HepG2 (cell line): ENCODE measurements around the gene TMEM253. TPM values are rescaled to one million over a fixed set of nuclear protein-coding genes. Genes with fewer than 3 reads are reported as not detected.

Experiments used
- ARID5B ChIP-seq: IDR thresholded peaks from 2 replicates; pipeline ENCODE4 v1.4.0; 2020; ENCODE audit warnings: mild to moderate bottlenecking, missing genetic modification reagents
- HDAC2 ChIP-seq: sonication (generic); formaldehyde crosslinking; IDR thresholded peaks from 2 replicates; pipeline ENCODE4 v1.4.0; 2020; ENCODE audit warnings: missing genetic modification reagents
- NCOA2 ChIP-seq: sonication (generic); formaldehyde crosslinking; IDR thresholded peaks from 2 replicates; pipeline ENCODE4 v1.8.0; 2022; ENCODE audit warnings: inconsistent platforms
- NR2F1 ChIP-seq, 2 experiments: fragments of 450-650 bp in 1 of 2; formaldehyde crosslinking in 1 of 2; IDR thresholded peaks; 2 replicates each; pipeline versions ENCODE4 v1.5.0 to v1.6.1; 2016 to 2020; ENCODE audit warnings: mild to moderate bottlenecking in 1 of 2, missing compliant biosample characterization in 1 of 2, missing genetic modification reagents in 1 of 2, moderate library complexity in 1 of 2
- PLSCR1 ChIP-seq: sonication (generic); formaldehyde crosslinking; IDR thresholded peaks from 2 replicates; pipeline ENCODE4 v1.5.0; 2020; ENCODE audit warnings: missing genetic modification reagents, mild to moderate bottlenecking, borderline replicate concordance
- SP5 ChIP-seq: IDR thresholded peaks from 2 replicates; pipeline ENCODE4 v1.6.1; 2016; ENCODE audit warnings: low read depth, borderline replicate concordance
- SRSF9 ChIP-seq: fragments of 200-400 bp; formaldehyde crosslinking; IDR thresholded peaks from 2 replicates; pipeline ENCODE4 v1.6.1; 2018; ENCODE audit warnings: borderline replicate concordance, mild to moderate bottlenecking, low read depth, low read length; ENCODE audit not compliant: insufficient read depth, poor library complexity, severe bottlenecking
- ZNF138 ChIP-seq: sonication (generic); formaldehyde crosslinking; IDR thresholded peaks from 2 replicates; pipeline ENCODE4 v1.5.0; 2020; ENCODE audit warnings: mild to moderate bottlenecking, low read depth, missing genetic modification reagents
- ZNF142 ChIP-seq: sonication (generic); formaldehyde crosslinking; IDR thresholded peaks from 2 replicates; pipeline ENCODE4 v1.4.0; 2020; ENCODE audit warnings: missing genetic modification reagents
- polyA plus RNA-seq, 8 experiments: library from polyadenylated mRNA; depleted of rRNA in 3 of 8; stranded (reverse) in 7 of 8; unstranded in 1 of 8; fragments of >200 nt; fragmentation: Illumina TruSeq in 4 of 8; extraction: Trizol in 4 of 8; gene quantifications; 2 replicates each; pipeline versions ENCODE4 v1.2.1 to v1.2.3, GENCODE V29; 2011 to 2016; ENCODE audit warnings: low read depth in 4 of 8, missing spikeins in 1 of 8, mixed read lengths in 1 of 8; ENCODE audit not compliant: insufficient read depth in 1 of 8
- total RNA-seq, 5 experiments: library from RNA; depleted of rRNA; stranded (reverse); fragments of >200 nt; fragmentation: Illumina TruSeq; extraction: Trizol; gene quantifications; 2 replicates each; pipeline ENCODE4 v1.2.3, GENCODE V29; 2016; ENCODE audit warnings: low read depth in 1 of 5
- TF ChIP-seq, protein P1 (sequence below): IDR thresholded peaks from 2 replicates; pipeline ENCODE4 v1.6.1; 2016; ENCODE audit warnings: low read depth, borderline replicate concordance
- TF ChIP-seq, protein P2 (sequence below), 2 experiments: sonication (generic) in 1 of 2; formaldehyde crosslinking in 1 of 2; IDR thresholded peaks; 2 replicates each; pipeline versions ENCODE4 v1.4.0 to v1.6.1; 2016 to 2020; ENCODE audit warnings: borderline replicate concordance in 1 of 2, low read depth in 1 of 2, mild to moderate bottlenecking in 1 of 2, missing genetic modification reagents in 1 of 2

Gene TMEM253
- total and polyA plus RNA-seq, 2 of the 13 experiments (the other 11 are each of a cell fraction or from before 2014, with no cell fraction given), result 0.29 to 0.45 TPM

DNA sequence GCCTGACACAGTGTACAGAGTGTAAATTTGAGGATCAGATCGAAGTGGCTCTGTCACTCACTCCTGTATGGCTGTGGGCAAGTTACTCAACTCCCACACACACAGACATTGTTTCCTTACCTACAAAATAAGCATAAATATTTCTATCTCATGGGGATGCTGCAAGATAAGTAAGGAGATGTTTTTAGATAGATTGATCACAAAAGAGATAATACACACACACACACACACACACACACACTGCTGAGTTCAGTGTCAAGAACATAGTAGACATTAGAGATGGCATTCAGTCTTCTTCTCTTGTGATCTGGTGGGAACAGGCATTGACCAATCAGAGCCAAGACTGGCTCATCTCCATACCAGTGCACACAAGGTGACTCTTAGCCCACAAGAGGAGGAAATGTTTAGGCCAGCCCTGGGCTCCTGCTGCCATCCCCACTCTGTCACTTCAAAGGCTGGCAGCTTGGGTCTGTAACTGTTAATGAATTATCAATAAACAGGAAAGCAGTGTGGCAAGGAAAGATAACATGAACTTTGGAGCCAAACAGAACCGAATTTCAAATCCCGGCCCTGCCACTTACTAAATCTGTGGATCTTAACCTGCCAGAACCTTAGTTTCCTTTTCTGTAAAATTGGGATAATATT is 46.6 kb upstream of the TMEM253 start (continued):
- TF ChIP-seq ARID5B, result peak; percentile 96
- TF ChIP-seq SRSF9, result no peak
- TF ChIP-seq, protein P1, sequence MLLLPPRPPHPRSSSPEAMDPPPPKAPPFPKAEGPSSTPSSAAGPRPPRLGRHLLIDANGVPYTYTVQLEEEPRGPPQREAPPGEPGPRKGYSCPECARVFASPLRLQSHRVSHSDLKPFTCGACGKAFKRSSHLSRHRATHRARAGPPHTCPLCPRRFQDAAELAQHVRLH, result peak; percentile 92; the same call in 1 of the 2 replicates
- peak; percentile 86 for TF ChIP-seq SP5 (CRISPR knock-in tag)
- TF ChIP-seq NCOA2 (CRISPR knock-in tag), result peak; percentile 99
- peak; percentile 66; the same call in 1 of the 2 replicates for TF ChIP-seq ZNF142 (CRISPR knock-in tag)
- peak; percentile 96 for TF ChIP-seq HDAC2 (CRISPR knock-in tag)
- TF ChIP-seq PLSCR1, result no peak
- 0 out of 4 replicates have a peak, but pooled peaks of 1 of the 2 experiments have one; percentile 18 for TF ChIP-seq NR2F1 (CRISPR knock-in tag; IDR thresholded peaks at IDR 0.05)
- TF ChIP-seq, protein P2, sequence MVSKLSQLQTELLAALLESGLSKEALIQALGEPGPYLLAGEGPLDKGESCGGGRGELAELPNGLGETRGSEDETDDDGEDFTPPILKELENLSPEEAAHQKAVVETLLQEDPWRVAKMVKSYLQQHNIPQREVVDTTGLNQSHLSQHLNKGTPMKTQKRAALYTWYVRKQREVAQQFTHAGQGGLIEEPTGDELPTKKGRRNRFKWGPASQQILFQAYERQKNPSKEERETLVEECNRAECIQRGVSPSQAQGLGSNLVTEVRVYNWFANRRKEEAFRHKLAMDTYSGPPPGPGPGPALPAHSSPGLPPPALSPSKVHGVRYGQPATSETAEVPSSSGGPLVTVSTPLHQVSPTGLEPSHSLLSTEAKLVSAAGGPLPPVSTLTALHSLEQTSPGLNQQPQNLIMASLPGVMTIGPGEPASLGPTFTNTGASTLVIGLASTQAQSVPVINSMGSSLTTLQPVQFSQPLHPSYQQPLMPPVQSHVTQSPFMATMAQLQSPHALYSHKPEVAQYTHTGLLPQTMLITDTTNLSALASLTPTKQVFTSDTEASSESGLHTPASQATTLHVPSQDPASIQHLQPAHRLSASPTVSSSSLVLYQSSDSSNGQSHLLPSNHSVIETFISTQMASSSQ (IDR thresholded peaks at IDR 0.05; ENCODE audit: low read depth), result peak; percentile 94
- TF ChIP-seq, protein P2 (CRISPR knock-in tag; IDR thresholded peaks at IDR 0.05; ENCODE audit: borderline replicate concordance), result peak; percentile 97
- no peak for TF ChIP-seq ZNF138 (CRISPR knock-in tag)
